GM23338 (cell line): ENCODE data around the gene NDUFB8. TPM values are rescaled to one million over a fixed set of nuclear protein-coding genes. Genes with fewer than 3 reads are reported as not detected.

ENCODE experiments used
- ATAC-seq: fragments of 200-7000 bp; cut with Tn5 transposase; 3 replicates; pipeline ENCODE4 v1.9.1; 2020
- DNase-seq: peaks from one replicate; pipeline ENCODE4 v3.0.0-alpha.2; 2015; ENCODE audit warnings: low spot score
- H2AFZ ChIP-seq: fragments of 200-600 bp; sonication (generic); 2 replicates; pipeline ENCODE4 v1.8.0; 2016; ENCODE audit warnings: antibody characterized with exemption, mild to moderate bottlenecking, moderate library complexity
- H3F3A ChIP-seq: fragments of 200-600 bp; sonication (generic); replicated peaks from 2 replicates; pipeline ENCODE4 v1.8.0; 2017; ENCODE audit warnings: antibody characterized with exemption, mixed run types, low read depth
- H3K27ac ChIP-seq: fragments of 200-600 bp; sonication (generic); 2 replicates; pipeline ENCODE4 v1.6.1; 2016; ENCODE audit warnings: low read depth
- H3K27me3 ChIP-seq: fragments of 200-600 bp; sonication (generic); 2 replicates; pipeline ENCODE4 v1.8.0; 2016; ENCODE audit warnings: mild to moderate bottlenecking, mixed run types, moderate library complexity; ENCODE audit not compliant: insufficient read depth
- H3K36me3 ChIP-seq: fragments of 200-600 bp; sonication (generic); 2 replicates; pipeline ENCODE4 v1.8.0; 2016; ENCODE audit warnings: mild to moderate bottlenecking; ENCODE audit not compliant: insufficient read depth
- H3K4me1 ChIP-seq: fragments of 200-600 bp; sonication (generic); 2 replicates; pipeline ENCODE4 v1.8.0; 2016; ENCODE audit warnings: mild to moderate bottlenecking, moderate library complexity; ENCODE audit not compliant: insufficient read depth
- H3K4me2 ChIP-seq: fragments of 200-600 bp; sonication (generic); 2 replicates; pipeline ENCODE4 v1.7.1; 2017; ENCODE audit warnings: mixed run types
- H3K4me3 ChIP-seq: fragments of 200-600 bp; sonication (generic); 2 replicates; pipeline ENCODE4 v1.6.1; 2016; ENCODE audit warnings: mixed run types
- H3K79me2 ChIP-seq: fragments of 200-600 bp; sonication (generic); replicated peaks from 2 replicates; pipeline ENCODE4 v1.8.0; 2017; ENCODE audit warnings: mild to moderate bottlenecking; ENCODE audit not compliant: insufficient read depth
- H3K9me2 ChIP-seq: fragments of 200-600 bp; sonication (generic); 2 replicates; pipeline ENCODE4 v1.8.0; 2017; ENCODE audit not compliant: insufficient read depth
- H4K20me1 ChIP-seq: fragments of 200-600 bp; sonication (generic); replicated peaks from 2 replicates; pipeline ENCODE4 v1.8.0; 2017; ENCODE audit warnings: mild to moderate bottlenecking; ENCODE audit not compliant: insufficient read depth
- H3K27ac Mint-ChIP-seq: 2 replicates; pipeline ENCODE4 v1.8.0; 2020; ENCODE audit warnings: inconsistent platforms, mild to moderate bottlenecking, moderate library complexity, mixed read lengths
- H3K27me3 Mint-ChIP-seq: 3 replicates; pipeline ENCODE4 v1.8.0; 2022; ENCODE audit warnings: low read depth, mild to moderate bottlenecking, moderate library complexity, mixed read lengths, inconsistent platforms; ENCODE audit not compliant: insufficient read depth, poor library complexity
- H3K36me3 Mint-ChIP-seq: 3 replicates; pipeline ENCODE4 v1.8.0; 2021; ENCODE audit warnings: low read depth, mild to moderate bottlenecking, inconsistent platforms, moderate library complexity, mixed read lengths
- H3K4me1 Mint-ChIP-seq: 3 replicates; pipeline ENCODE4 v1.8.0; 2020; ENCODE audit warnings: mild to moderate bottlenecking, inconsistent platforms, mixed read lengths
- H3K4me3 Mint-ChIP-seq: 3 replicates; pipeline ENCODE4 v1.8.0; 2021; ENCODE audit warnings: moderate library complexity, mild to moderate bottlenecking, inconsistent platforms, mixed read lengths
- H3K9me3 Mint-ChIP-seq: 3 replicates; pipeline ENCODE4 v1.8.0; 2020; ENCODE audit warnings: moderate library complexity, mild to moderate bottlenecking, inconsistent platforms, mixed read lengths
- CREB1 ChIP-seq: fragments of 250-450 bp; sonication (Bioruptor Pico); IDR thresholded peaks from 2 replicates; pipeline ENCODE4 v1.5.0; 2020; ENCODE audit warnings: low read depth, mild to moderate bottlenecking, moderate library complexity
- EZH2 ChIP-seq: fragments of 200-600 bp; sonication (generic); IDR thresholded peaks from one replicate; pipeline ENCODE4 v1.8.0; 2017; ENCODE audit warnings: antibody characterized with exemption, mild to moderate bottlenecking, low read depth; ENCODE audit not compliant: unreplicated experiment
- EZH2phosphoT487 ChIP-seq: fragments of 200-600 bp; sonication (generic); IDR thresholded peaks from one replicate; pipeline ENCODE4 v1.8.1; 2018; ENCODE audit warnings: antibody characterized with exemption; ENCODE audit not compliant: unreplicated experiment
- JUNB ChIP-seq: IDR thresholded peaks from one replicate; pipeline ENCODE4 v1.6.1; 2016; ENCODE audit warnings: antibody characterized with exemption; ENCODE audit not compliant: unreplicated experiment
- NANOG ChIP-seq: IDR thresholded peaks from 2 replicates; pipeline ENCODE4 v1.6.1; 2016; ENCODE audit warnings: antibody characterized with exemption, borderline replicate concordance
- POLR2AphosphoS5 ChIP-seq: IDR thresholded peaks from 2 replicates; pipeline ENCODE4 v1.6.1; 2016; ENCODE audit warnings: antibody characterized with exemption, low read depth
- STAT1 ChIP-seq: IDR thresholded peaks from one replicate; pipeline ENCODE4 v1.6.1; 2016; ENCODE audit warnings: antibody characterized with exemption; ENCODE audit not compliant: unreplicated experiment
- ZNF114 ChIP-seq: fragments of 250-450 bp; sonication (Bioruptor Pico); IDR thresholded peaks from 2 replicates; pipeline ENCODE4 v1.5.0; 2020; ENCODE audit warnings: mild to moderate bottlenecking, moderate library complexity
- ZNF331 ChIP-seq: fragments of 250-450 bp; sonication (Bioruptor Pico); IDR thresholded peaks from 2 replicates; pipeline ENCODE4 v1.5.0; 2020; ENCODE audit warnings: low read depth, mild to moderate bottlenecking, moderate library complexity
- polyA plus RNA-seq: library from polyadenylated mRNA; unstranded; fragments of >200 nt; fragmentation: Nextera tagmentation; extraction: Ambion mirVana; gene quantifications from 2 replicates; pipeline ENCODE4 v1.2.1, GENCODE V29; 2016
- total RNA-seq: library from RNA; depleted of rRNA; stranded (reverse); fragments of >200 nt; shearing (Covaris generic); gene quantifications from 2 replicates; pipeline ENCODE4 v1.2.3, GENCODE V29; 2014
- TF ChIP-seq, protein P1 (sequence below): IDR thresholded peaks from one replicate; pipeline ENCODE4 v1.6.1; 2018; ENCODE audit warnings: antibody characterized with exemption; ENCODE audit not compliant: unreplicated experiment
- TF ChIP-seq, protein P2 (sequence below): fragments of 250-450 bp; sonication (Bioruptor Pico); IDR thresholded peaks from 2 replicates; pipeline ENCODE4 v1.5.0; 2020; ENCODE audit warnings: mild to moderate bottlenecking, moderate library complexity
- TF ChIP-seq, protein P3 (sequence below), 2 experiments: fragments of 200-600 bp in 1 of 2; sonication (generic) in 1 of 2; conservative IDR thresholded peaks; 2 replicates each; pipeline versions ENCODE4 v1.5.1 to v1.6.1; 2016 to 2017; ENCODE audit warnings: antibody characterized with exemption in 2 of 2, low read depth in 2 of 2, mild to moderate bottlenecking in 2 of 2, moderate library complexity in 1 of 2
- TF ChIP-seq, protein P4 (sequence below): IDR thresholded peaks from 2 replicates; pipeline ENCODE4 v1.6.1; 2016; ENCODE audit warnings: antibody characterized with exemption

NDUFB8 gene
- total and polyA plus RNA-seq, 2 experiments from 2014 or later: 131 to 464 TPM

DNA sequence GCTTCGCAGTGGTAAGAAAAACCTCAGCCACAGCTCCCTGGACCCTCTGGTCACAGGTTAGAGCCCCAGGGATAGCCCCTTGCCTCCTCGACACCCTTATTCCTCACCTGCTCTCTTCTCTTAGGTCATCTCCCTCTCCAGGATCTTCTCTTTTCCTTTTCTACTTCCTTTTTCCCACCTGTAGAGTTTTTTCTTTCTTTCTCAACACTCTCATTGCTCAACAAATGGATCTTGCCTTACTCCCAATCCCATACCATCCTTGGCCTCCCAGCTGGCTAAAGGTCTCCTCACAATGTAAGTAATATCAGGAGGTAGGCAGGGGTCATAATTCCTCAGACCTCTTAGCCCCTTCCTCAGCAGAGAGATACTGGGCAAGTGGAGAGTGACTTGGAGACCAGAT, 49.7 kb downstream of the NDUFB8 start:
- H4K20me1 ChIP-seq: 0 out of 2 replicates have a peak, but pooled peaks cover 8% of the 10 kb centered on the region
- H2AFZ ChIP-seq: no peak overlapping the region
- H3K27ac Mint-ChIP-seq: no peak overlapping the region
- peaks cover 3% of the 10 kb centered on the region; the same call in 1 of the 2 replicates for H3K36me3 ChIP-seq
- peaks cover 21% of the 10 kb centered on the region for H3K4me1 ChIP-seq
- no peaks in the 10 kb centered on the region for H3K9me2 ChIP-seq
- H3K36me3 Mint-ChIP-seq: peaks cover 3% of the 10 kb centered on the region; the same call in 1 of the 3 replicates
- no peak overlapping the region; the same call in 2 of the 3 replicates for H3K4me3 Mint-ChIP-seq
- no peaks in the 10 kb centered on the region for H3K79me2 ChIP-seq
- H3K4me3 ChIP-seq: no peak overlapping the region
- H3K4me2 ChIP-seq: no peak overlapping the region
- DNase-seq: no peak
- no peak overlapping the region for H3K27ac ChIP-seq
- peaks cover 69% of the 10 kb centered on the region for H3K27me3 ChIP-seq
- H3K27me3 Mint-ChIP-seq: peaks cover 67% of the 10 kb centered on the region
- H3K9me3 Mint-ChIP-seq: no peaks in the 10 kb centered on the region; the same call in 2 of the 3 replicates
- TF ChIP-seq, protein P1, sequence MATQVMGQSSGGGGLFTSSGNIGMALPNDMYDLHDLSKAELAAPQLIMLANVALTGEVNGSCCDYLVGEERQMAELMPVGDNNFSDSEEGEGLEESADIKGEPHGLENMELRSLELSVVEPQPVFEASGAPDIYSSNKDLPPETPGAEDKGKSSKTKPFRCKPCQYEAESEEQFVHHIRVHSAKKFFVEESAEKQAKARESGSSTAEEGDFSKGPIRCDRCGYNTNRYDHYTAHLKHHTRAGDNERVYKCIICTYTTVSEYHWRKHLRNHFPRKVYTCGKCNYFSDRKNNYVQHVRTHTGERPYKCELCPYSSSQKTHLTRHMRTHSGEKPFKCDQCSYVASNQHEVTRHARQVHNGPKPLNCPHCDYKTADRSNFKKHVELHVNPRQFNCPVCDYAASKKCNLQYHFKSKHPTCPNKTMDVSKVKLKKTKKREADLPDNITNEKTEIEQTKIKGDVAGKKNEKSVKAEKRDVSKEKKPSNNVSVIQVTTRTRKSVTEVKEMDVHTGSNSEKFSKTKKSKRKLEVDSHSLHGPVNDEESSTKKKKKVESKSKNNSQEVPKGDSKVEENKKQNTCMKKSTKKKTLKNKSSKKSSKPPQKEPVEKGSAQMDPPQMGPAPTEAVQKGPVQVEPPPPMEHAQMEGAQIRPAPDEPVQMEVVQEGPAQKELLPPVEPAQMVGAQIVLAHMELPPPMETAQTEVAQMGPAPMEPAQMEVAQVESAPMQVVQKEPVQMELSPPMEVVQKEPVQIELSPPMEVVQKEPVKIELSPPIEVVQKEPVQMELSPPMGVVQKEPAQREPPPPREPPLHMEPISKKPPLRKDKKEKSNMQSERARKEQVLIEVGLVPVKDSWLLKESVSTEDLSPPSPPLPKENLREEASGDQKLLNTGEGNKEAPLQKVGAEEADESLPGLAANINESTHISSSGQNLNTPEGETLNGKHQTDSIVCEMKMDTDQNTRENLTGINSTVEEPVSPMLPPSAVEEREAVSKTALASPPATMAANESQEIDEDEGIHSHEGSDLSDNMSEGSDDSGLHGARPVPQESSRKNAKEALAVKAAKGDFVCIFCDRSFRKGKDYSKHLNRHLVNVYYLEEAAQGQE: no peak
- TF ChIP-seq EZH2phosphoT487: no peak
- TF ChIP-seq STAT1: no peak
- TF ChIP-seq, protein P2, sequence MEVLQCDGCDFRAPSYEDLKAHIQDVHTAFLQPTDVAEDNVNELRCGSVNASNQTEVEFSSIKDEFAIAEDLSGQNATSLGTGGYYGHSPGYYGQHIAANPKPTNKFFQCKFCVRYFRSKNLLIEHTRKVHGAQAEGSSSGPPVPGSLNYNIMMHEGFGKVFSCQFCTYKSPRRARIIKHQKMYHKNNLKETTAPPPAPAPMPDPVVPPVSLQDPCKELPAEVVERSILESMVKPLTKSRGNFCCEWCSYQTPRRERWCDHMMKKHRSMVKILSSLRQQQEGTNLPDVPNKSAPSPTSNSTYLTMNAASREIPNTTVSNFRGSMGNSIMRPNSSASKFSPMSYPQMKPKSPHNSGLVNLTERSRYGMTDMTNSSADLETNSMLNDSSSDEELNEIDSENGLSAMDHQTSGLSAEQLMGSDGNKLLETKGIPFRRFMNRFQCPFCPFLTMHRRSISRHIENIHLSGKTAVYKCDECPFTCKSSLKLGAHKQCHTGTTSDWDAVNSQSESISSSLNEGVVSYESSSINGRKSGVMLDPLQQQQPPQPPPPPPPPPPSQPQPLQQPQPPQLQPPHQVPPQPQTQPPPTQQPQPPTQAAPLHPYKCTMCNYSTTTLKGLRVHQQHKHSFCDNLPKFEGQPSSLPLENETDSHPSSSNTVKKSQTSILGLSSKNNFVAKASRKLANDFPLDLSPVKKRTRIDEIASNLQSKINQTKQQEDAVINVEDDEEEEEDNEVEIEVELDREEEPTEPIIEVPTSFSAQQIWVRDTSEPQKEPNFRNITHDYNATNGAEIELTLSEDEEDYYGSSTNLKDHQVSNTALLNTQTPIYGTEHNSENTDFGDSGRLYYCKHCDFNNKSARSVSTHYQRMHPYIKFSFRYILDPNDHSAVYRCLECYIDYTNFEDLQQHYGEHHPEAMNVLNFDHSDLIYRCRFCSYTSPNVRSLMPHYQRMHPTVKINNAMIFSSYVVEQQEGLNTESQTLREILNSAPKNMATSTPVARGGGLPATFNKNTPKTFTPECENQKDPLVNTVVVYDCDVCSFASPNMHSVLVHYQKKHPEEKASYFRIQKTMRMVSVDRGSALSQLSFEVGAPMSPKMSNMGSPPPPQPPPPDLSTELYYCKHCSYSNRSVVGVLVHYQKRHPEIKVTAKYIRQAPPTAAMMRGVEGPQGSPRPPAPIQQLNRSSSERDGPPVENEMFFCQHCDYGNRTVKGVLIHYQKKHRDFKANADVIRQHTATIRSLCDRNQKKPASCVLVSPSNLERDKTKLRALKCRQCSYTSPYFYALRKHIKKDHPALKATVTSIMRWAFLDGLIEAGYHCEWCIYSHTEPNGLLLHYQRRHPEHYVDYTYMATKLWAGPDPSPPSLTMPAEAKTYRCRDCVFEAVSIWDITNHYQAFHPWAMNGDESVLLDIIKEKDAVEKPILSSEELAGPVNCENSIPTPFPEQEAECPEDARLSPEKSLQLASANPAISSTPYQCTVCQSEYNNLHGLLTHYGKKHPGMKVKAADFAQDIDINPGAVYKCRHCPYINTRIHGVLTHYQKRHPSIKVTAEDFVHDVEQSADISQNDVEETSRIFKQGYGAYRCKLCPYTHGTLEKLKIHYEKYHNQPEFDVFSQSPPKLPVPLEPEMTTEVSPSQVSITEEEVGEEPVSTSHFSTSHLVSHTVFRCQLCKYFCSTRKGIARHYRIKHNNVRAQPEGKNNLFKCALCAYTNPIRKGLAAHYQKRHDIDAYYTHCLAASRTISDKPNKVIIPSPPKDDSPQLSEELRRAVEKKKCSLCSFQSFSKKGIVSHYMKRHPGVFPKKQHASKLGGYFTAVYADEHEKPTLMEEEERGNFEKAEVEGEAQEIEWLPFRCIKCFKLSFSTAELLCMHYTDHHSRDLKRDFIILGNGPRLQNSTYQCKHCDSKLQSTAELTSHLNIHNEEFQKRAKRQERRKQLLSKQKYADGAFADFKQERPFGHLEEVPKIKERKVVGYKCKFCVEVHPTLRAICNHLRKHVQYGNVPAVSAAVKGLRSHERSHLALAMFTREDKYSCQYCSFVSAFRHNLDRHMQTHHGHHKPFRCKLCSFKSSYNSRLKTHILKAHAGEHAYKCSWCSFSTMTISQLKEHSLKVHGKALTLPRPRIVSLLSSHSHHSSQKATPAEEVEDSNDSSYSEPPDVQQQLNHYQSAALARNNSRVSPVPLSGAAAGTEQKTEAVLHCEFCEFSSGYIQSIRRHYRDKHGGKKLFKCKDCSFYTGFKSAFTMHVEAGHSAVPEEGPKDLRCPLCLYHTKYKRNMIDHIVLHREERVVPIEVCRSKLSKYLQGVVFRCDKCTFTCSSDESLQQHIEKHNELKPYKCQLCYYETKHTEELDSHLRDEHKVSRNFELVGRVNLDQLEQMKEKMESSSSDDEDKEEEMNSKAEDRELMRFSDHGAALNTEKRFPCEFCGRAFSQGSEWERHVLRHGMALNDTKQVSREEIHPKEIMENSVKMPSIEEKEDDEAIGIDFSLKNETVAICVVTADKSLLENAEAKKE: no peak
- TF ChIP-seq POLR2AphosphoS5: no peak
- no peak for TF ChIP-seq JUNB
- TF ChIP-seq, protein P3, sequence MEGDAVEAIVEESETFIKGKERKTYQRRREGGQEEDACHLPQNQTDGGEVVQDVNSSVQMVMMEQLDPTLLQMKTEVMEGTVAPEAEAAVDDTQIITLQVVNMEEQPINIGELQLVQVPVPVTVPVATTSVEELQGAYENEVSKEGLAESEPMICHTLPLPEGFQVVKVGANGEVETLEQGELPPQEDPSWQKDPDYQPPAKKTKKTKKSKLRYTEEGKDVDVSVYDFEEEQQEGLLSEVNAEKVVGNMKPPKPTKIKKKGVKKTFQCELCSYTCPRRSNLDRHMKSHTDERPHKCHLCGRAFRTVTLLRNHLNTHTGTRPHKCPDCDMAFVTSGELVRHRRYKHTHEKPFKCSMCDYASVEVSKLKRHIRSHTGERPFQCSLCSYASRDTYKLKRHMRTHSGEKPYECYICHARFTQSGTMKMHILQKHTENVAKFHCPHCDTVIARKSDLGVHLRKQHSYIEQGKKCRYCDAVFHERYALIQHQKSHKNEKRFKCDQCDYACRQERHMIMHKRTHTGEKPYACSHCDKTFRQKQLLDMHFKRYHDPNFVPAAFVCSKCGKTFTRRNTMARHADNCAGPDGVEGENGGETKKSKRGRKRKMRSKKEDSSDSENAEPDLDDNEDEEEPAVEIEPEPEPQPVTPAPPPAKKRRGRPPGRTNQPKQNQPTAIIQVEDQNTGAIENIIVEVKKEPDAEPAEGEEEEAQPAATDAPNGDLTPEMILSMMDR (conservative IDR thresholded peaks at IDR 0.05; ENCODE audit: low read depth in 2 of 2): no peak
- TF ChIP-seq, protein P4, sequence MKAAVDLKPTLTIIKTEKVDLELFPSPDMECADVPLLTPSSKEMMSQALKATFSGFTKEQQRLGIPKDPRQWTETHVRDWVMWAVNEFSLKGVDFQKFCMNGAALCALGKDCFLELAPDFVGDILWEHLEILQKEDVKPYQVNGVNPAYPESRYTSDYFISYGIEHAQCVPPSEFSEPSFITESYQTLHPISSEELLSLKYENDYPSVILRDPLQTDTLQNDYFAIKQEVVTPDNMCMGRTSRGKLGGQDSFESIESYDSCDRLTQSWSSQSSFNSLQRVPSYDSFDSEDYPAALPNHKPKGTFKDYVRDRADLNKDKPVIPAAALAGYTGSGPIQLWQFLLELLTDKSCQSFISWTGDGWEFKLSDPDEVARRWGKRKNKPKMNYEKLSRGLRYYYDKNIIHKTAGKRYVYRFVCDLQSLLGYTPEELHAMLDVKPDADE: no peak
- no peak for TF ChIP-seq CREB1 (CRISPR knock-in tag)
- TF ChIP-seq EZH2: no peak
- TF ChIP-seq NANOG: no peak
- no peak for TF ChIP-seq ZNF331 (CRISPR knock-in tag)
- TF ChIP-seq ZNF114 (CRISPR knock-in tag): no peak
- H3F3A ChIP-seq: peaks cover 5% of the 10 kb centered on the region
- peaks cover 19% of the 10 kb centered on the region for H3K4me1 Mint-ChIP-seq
- no peak for ATAC-seq
